ENCODE data around the gene CSGALNACT2.

DNA sequence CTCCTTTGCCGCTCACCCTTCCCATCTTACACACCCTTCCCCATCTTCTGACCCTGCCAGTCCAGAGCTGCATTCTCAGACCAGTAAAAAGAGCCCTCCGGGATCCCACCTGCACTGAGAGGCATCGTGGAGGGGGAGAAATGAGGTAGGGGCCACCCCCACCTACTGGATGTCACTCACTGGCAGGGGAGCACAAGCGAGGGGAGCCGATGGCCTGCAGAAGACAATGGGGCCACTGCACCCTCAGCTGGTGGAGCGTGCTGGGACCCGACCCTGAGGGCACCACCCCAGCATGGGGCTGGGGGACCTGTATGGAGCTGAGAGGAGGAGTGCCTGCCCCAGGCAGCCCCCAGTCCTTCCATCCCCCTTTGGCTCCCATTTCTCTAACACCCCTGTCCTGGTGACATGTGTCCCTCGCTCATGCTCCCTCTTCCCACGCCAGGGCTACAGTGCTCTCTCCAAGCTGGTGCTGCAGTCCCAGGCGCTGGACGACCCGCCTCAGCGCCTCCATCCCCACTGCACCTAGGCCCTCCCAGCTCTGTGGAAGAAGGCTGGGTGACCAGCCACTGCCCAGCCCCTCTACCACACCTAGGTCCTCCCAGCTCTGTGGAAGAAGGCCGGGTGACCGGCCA lies 78.8 kb downstream of the CSGALNACT2 start:
- TF ChIP-seq, protein P1, sequence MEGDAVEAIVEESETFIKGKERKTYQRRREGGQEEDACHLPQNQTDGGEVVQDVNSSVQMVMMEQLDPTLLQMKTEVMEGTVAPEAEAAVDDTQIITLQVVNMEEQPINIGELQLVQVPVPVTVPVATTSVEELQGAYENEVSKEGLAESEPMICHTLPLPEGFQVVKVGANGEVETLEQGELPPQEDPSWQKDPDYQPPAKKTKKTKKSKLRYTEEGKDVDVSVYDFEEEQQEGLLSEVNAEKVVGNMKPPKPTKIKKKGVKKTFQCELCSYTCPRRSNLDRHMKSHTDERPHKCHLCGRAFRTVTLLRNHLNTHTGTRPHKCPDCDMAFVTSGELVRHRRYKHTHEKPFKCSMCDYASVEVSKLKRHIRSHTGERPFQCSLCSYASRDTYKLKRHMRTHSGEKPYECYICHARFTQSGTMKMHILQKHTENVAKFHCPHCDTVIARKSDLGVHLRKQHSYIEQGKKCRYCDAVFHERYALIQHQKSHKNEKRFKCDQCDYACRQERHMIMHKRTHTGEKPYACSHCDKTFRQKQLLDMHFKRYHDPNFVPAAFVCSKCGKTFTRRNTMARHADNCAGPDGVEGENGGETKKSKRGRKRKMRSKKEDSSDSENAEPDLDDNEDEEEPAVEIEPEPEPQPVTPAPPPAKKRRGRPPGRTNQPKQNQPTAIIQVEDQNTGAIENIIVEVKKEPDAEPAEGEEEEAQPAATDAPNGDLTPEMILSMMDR (IDR thresholded peaks at IDR 0.05) = no peak
- no peak for TF ChIP-seq POLR2A (IDR thresholded peaks at IDR 0.05)

Data from testis (tissue), 2 donors.